ENCODE data around the gene MAN1C1. TPM values are rescaled to one million over a fixed set of nuclear protein-coding genes. Genes with fewer than 3 reads are reported as not detected.

MAN1C1 gene
- total and polyA plus RNA-seq, 4 donors, result 4.6 to 14.7 (median 13.1) TPM

DNA sequence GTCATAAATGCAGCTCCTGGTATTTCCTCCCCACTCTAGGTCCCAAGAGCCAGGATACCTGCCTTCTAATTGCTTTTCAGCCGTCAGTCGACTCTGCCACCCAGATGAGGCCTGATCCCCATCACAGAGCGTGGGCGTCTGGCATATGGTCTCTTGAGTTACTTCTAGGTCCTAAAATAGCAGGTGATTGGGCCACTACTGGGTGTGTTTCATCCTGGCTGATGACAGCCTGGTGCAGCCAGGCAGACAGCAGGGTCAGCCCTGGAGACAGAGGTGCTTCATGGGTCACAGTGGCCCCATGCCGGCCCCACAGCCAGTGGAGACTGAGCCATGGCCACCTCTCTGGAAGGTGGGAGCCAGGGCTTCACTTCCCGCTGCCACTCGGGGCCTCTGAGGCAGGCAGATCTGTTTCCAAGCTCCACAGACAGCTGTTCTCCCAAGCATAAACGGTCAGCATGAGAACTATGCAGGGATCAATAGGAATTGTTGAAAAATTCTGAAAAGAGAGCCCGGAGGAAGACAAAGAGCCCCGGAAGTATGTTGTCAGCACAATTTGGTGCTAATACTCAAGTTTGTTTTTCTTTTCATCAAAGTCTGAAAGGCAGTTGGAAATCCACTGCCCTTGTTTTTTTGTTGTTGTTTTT is 83.0 kb downstream of the MAN1C1 start:
- ATAC-seq (ENCODE audit: insufficient read depth, low FRiP score), result no peak
- 73 to 88% methylated on average over 10 of the region's 10 CpGs for WGBS, 2 donors
- H3K27me3 ChIP-seq (ENCODE audit: control insufficient read depth in 3 of 3, insufficient read depth in 3 of 3, low read length in 2 of 3), result no peaks in the 10 kb centered on the region
- no peaks in the 10 kb centered on the region for H3K36me3 ChIP-seq (ENCODE audit: control insufficient read depth in 4 of 4, insufficient read depth in 4 of 4, low read length in 4 of 4)
- H3K4me1 ChIP-seq (ENCODE audit: control insufficient read depth in 5 of 5, insufficient read depth in 5 of 5, low read length in 5 of 5), result peaks cover 9 to 72% (median 25%) of the 10 kb centered on the region in 5 donors
- DNase-seq, result peak in 1 of 3 donors; percentile 47
- no peak overlapping the region for H3K9ac ChIP-seq (ENCODE audit: insufficient read depth in 1 of 2, low read length in 2 of 2)
- H3K27ac ChIP-seq (ENCODE audit: low read depth in 1 of 2, low read length in 1 of 2), result peak overlapping the region; percentile 82 to 93
- H3K9me3 ChIP-seq (ENCODE audit: control insufficient read depth in 4 of 4, insufficient read depth in 3 of 4, low read length in 3 of 4), result no peaks in the 10 kb centered on the region
- TF ChIP-seq, protein P1, sequence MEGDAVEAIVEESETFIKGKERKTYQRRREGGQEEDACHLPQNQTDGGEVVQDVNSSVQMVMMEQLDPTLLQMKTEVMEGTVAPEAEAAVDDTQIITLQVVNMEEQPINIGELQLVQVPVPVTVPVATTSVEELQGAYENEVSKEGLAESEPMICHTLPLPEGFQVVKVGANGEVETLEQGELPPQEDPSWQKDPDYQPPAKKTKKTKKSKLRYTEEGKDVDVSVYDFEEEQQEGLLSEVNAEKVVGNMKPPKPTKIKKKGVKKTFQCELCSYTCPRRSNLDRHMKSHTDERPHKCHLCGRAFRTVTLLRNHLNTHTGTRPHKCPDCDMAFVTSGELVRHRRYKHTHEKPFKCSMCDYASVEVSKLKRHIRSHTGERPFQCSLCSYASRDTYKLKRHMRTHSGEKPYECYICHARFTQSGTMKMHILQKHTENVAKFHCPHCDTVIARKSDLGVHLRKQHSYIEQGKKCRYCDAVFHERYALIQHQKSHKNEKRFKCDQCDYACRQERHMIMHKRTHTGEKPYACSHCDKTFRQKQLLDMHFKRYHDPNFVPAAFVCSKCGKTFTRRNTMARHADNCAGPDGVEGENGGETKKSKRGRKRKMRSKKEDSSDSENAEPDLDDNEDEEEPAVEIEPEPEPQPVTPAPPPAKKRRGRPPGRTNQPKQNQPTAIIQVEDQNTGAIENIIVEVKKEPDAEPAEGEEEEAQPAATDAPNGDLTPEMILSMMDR (IDR thresholded peaks at IDR 0.05; ENCODE audit: control extremely low read depth, extremely low read depth), result no peak
- H3K4me3 ChIP-seq, result no peak overlapping the region

DNA sequence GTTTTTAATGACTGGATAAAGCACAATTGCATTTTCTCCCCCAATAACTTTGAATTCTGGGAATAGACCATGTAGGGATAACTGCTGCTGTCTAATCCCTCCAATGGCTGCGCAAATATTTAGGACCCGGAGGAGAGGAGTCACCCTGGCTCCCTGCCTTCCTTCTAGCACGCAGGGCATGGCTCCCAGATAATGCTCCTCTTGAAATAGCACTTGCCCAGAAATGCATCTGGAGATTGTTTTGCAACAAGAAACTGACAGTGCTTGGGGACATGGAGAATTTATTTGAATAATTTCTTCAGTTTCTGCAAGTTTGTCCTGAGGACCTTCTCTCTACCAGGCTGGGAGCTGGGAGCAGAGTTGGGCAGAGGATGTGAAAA is 83.5 kb downstream of the MAN1C1 start:
- Histone ChIP-seq H3K36me3 (ENCODE audit: control insufficient read depth in 4 of 4, insufficient read depth in 4 of 4, low read length in 4 of 4) (no peaks in the 10 kb centered on the region), H3K27me3 (ENCODE audit: control insufficient read depth in 3 of 3, insufficient read depth in 3 of 3, low read length in 2 of 3) (no peaks in the 10 kb centered on the region), H3K4me1 (ENCODE audit: control insufficient read depth in 5 of 5, insufficient read depth in 5 of 5, low read length in 5 of 5) (peaks cover 6 to 68% (median 25%) of the 10 kb centered on the region in 5 donors), H3K27ac (ENCODE audit: low read depth in 1 of 2, low read length in 1 of 2) (peak overlapping the region; percentile 9 to 93), H3K9ac (ENCODE audit: insufficient read depth in 1 of 2, low read length in 2 of 2) (no peak overlapping the region), H3K4me3 (no peak overlapping the region), H3K9me3 (ENCODE audit: control insufficient read depth in 4 of 4, insufficient read depth in 3 of 4, low read length in 3 of 4) (no peaks in the 10 kb centered on the region)
- peak; percentile 71 to 91 (median 83) for DNase-seq
- WGBS, 2 donors, result 53 to 79% methylated on average over 3 of the region's 3 CpGs
- TF ChIP-seq, protein P1 (IDR thresholded peaks at IDR 0.05; ENCODE audit: control extremely low read depth, extremely low read depth), result no peak
- ATAC-seq (ENCODE audit: insufficient read depth, low FRiP score), result no peak

DNA sequence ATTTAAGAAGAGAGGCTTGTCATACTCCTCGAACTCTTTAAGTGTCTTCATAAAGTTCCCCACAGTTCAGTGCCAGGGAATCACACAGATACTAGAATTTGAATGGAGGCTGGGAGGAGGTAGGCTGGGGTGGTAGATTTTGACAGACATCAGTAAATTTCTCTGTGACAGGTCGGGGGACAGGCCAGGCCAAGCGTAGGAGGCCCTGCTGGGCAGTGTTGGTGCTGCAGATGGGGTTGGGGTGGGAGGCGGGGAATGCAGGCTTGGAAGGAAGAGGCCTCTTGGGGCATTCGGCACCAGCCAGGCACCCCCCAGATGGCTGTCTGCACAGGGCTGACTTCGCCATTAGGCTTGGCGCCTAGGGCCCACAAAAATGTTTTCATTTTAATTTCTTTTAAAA is 84.0 kb downstream of the MAN1C1 start:
- peaks cover 6 to 63% (median 25%) of the 10 kb centered on the region in 5 donors for H3K4me1 ChIP-seq (ENCODE audit: control insufficient read depth in 5 of 5, insufficient read depth in 5 of 5, low read length in 5 of 5)
- H3K27ac ChIP-seq (ENCODE audit: low read depth in 1 of 2, low read length in 1 of 2), result peak overlapping the region; percentile 9 to 93
- no peak overlapping the region for H3K4me3 ChIP-seq
- no peaks in the 10 kb centered on the region for H3K27me3 ChIP-seq (ENCODE audit: control insufficient read depth in 3 of 3, insufficient read depth in 3 of 3, low read length in 2 of 3)
- 54 to 82% methylated on average over 7 of the region's 7 CpGs for WGBS, 2 donors
- DNase-seq (no peak), ATAC-seq (ENCODE audit: insufficient read depth, low FRiP score) (no peak)
- no peak overlapping the region for H3K9ac ChIP-seq (ENCODE audit: insufficient read depth in 1 of 2, low read length in 2 of 2)
- H3K36me3 ChIP-seq (ENCODE audit: control insufficient read depth in 4 of 4, insufficient read depth in 4 of 4, low read length in 4 of 4), result no peaks in the 10 kb centered on the region
- TF ChIP-seq, protein P1 (IDR thresholded peaks at IDR 0.05; ENCODE audit: control extremely low read depth, extremely low read depth), result no peak
- no peaks in the 10 kb centered on the region for H3K9me3 ChIP-seq (ENCODE audit: control insufficient read depth in 4 of 4, insufficient read depth in 3 of 4, low read length in 3 of 4)
